ENCODE data around the gene PARL. TPM values are rescaled to one million over a fixed set of nuclear protein-coding genes. Genes with fewer than 3 reads are reported as not detected.

Gene PARL
- total RNA-seq, 1 donor from 2014 or later: 39.2 TPM

GRCh38 chr3:183815563-183815940, 69.1 kb downstream of the PARL start:
- no peak for TF ChIP-seq CTCF (IDR thresholded peaks at IDR 0.05)
- Mint-ChIP-seq H3K27ac (ENCODE audit: unreplicated experiment) (no peak overlapping the region), H3K27me3 (ENCODE audit: low read depth) (no peaks in the 10 kb centered on the region), H3K9me3 (ENCODE audit: low read depth) (no peaks in the 10 kb centered on the region), H3K36me3 (ENCODE audit: low read depth) (peaks cover 14% of the 10 kb centered on the region), H3K4me3 (ENCODE audit: unreplicated experiment) (no peak overlapping the region), H3K4me1 (ENCODE audit: low read depth) (peaks cover 4% of the 10 kb centered on the region)
- no peak for DNase-seq (ENCODE audit: low spot score)

GRCh38 chr3:183814240-183814639, 70.4 kb downstream of the PARL start:
- no peak overlapping the region for H3K4me3 Mint-ChIP-seq (ENCODE audit: unreplicated experiment)

GRCh38 chr3:183812761-183813445, 71.8 kb downstream of the PARL start:
- Mint-ChIP-seq H3K4me3 (ENCODE audit: unreplicated experiment) (no peak overlapping the region), H3K27me3 (ENCODE audit: low read depth) (no peaks in the 10 kb centered on the region), H3K36me3 (ENCODE audit: low read depth) (peaks cover 27% of the 10 kb centered on the region), H3K9me3 (ENCODE audit: low read depth) (no peaks in the 10 kb centered on the region), H3K27ac (ENCODE audit: unreplicated experiment) (peak overlapping the region; percentile 32), H3K4me1 (ENCODE audit: low read depth) (peaks cover 4% of the 10 kb centered on the region)
- TF ChIP-seq CTCF (IDR thresholded peaks at IDR 0.05): no peak
- no peak for DNase-seq (ENCODE audit: low spot score)

More at GRCh38 chr3:183814240-183814639, 70.4 kb downstream of the PARL start:
- no peaks in the 10 kb centered on the region for H3K9me3 Mint-ChIP-seq (ENCODE audit: low read depth)
- no peak overlapping the region for H3K27ac Mint-ChIP-seq (ENCODE audit: unreplicated experiment)
- peaks cover 4% of the 10 kb centered on the region for H3K4me1 Mint-ChIP-seq (ENCODE audit: low read depth)
- no peak for DNase-seq (ENCODE audit: low spot score)
- H3K36me3 Mint-ChIP-seq (ENCODE audit: low read depth): peaks cover 19% of the 10 kb centered on the region
- H3K27me3 Mint-ChIP-seq (ENCODE audit: low read depth): no peaks in the 10 kb centered on the region
- no peak for TF ChIP-seq CTCF (IDR thresholded peaks at IDR 0.05)

GRCh38 chr3:183811638-183812037, 73.0 kb downstream of the PARL start:
- Mint-ChIP-seq H3K4me1 (ENCODE audit: low read depth) (peaks cover 4% of the 10 kb centered on the region), H3K27ac (ENCODE audit: unreplicated experiment) (no peak overlapping the region), H3K9me3 (ENCODE audit: low read depth) (no peaks in the 10 kb centered on the region), H3K36me3 (ENCODE audit: low read depth) (peaks cover 36% of the 10 kb centered on the region), H3K4me3 (ENCODE audit: unreplicated experiment) (no peak overlapping the region), H3K27me3 (ENCODE audit: low read depth) (no peaks in the 10 kb centered on the region)
- DNase-seq (ENCODE audit: low spot score): no peak
- TF ChIP-seq CTCF (IDR thresholded peaks at IDR 0.05): no peak

GRCh38 chr3:183810643-183811594, 73.8 kb downstream of the PARL start:
- Mint-ChIP-seq H3K9me3 (ENCODE audit: low read depth) (no peaks in the 10 kb centered on the region), H3K27me3 (ENCODE audit: low read depth) (no peaks in the 10 kb centered on the region), H3K36me3 (ENCODE audit: low read depth) (peaks cover 37% of the 10 kb centered on the region), H3K4me1 (ENCODE audit: low read depth) (peaks cover 4% of the 10 kb centered on the region), H3K4me3 (ENCODE audit: unreplicated experiment) (no peak overlapping the region), H3K27ac (ENCODE audit: unreplicated experiment) (no peak overlapping the region)
- no peak for DNase-seq (ENCODE audit: low spot score)
- no peak for TF ChIP-seq CTCF (IDR thresholded peaks at IDR 0.05)

Data from chondrocyte (in vitro differentiated cells).